Caco-2 (cell line): ENCODE measurements around the gene DNAH1. TPM values are rescaled to one million over a fixed set of nuclear protein-coding genes. Genes with fewer than 3 reads are reported as not detected.

Experiments used
- BruUV-seq: library from RNA; stranded (reverse); fragments of 400-500 nt; replicated peaks from 2 replicates; lab custom pipeline; 2021; lab: Mats Ljungman, UMichigan
- CTCF ChIA-PET: fragments of 300-600 bp; sonication (Branson Sonifier 250); formaldehyde crosslinking; loops from one replicate; lab custom pipeline; 2022; ENCODE audit warnings: antibody characterized with exemption; lab: Charles Lee
- POLR2A ChIA-PET: fragments of 300-600 bp; sonication (Branson Sonifier 250); formaldehyde crosslinking; loops from one replicate; lab custom pipeline; 2022; ENCODE audit warnings: antibody characterized with exemption; lab: Charles Lee
- DNase-seq, 2 experiments: peaks; one replicate each; pipeline versions ENCODE4 v3.0.0 to v3.0.0-alpha.2; 2020 to 2022
- H3K27me3 ChIP-seq: replicated peaks from 2 replicates; pipeline ENCODE4 v1.6.0; 2011; ENCODE audit warnings: low read length; ENCODE audit not compliant: control insufficient read depth, insufficient read depth
- H3K36me3 ChIP-seq: 2 replicates; pipeline ENCODE4 v1.5.1; 2011; ENCODE audit warnings: low read length; ENCODE audit not compliant: control insufficient read depth, insufficient read depth
- H3K4me1 ChIP-seq: fragments of 250-450 bp; sonication (Bioruptor Pico); 2 replicates; pipeline ENCODE4 v1.5.1; 2020; ENCODE audit warnings: mild to moderate bottlenecking
- H3K4me3 ChIP-seq: 2 replicates; pipeline ENCODE4 v1.5.1; 2011; ENCODE audit warnings: low read depth, mild to moderate bottlenecking, control low read depth, low read length
- H3K9me3 ChIP-seq: fragments of 250-450 bp; sonication (Bioruptor Pico); 2 replicates; pipeline ENCODE4 v1.5.1; 2020; ENCODE audit warnings: mild to moderate bottlenecking, moderate library complexity
- H3K27ac Mint-ChIP-seq: one replicate; pipeline ENCODE4 v1.8.0; 2022; ENCODE audit warnings: mixed read lengths; ENCODE audit not compliant: unreplicated experiment
- H3K27me3 Mint-ChIP-seq: one replicate; pipeline ENCODE4 v1.8.0; 2022; ENCODE audit warnings: mixed read lengths; ENCODE audit not compliant: insufficient read depth, unreplicated experiment
- H3K36me3 Mint-ChIP-seq: one replicate; pipeline ENCODE4 v1.8.0; 2022; ENCODE audit warnings: mild to moderate bottlenecking, mixed read lengths; ENCODE audit not compliant: insufficient read depth, unreplicated experiment
- H3K4me1 Mint-ChIP-seq: one replicate; pipeline ENCODE4 v1.8.0; 2022; ENCODE audit warnings: low read depth, mixed read lengths; ENCODE audit not compliant: unreplicated experiment
- H3K4me3 Mint-ChIP-seq: one replicate; pipeline ENCODE4 v1.8.0; 2022; ENCODE audit warnings: mild to moderate bottlenecking, moderate library complexity, mixed read lengths; ENCODE audit not compliant: unreplicated experiment
- H3K9me3 Mint-ChIP-seq: one replicate; pipeline ENCODE4 v1.8.0; 2022; ENCODE audit warnings: mixed read lengths; ENCODE audit not compliant: unreplicated experiment
- intact Hi-C: fragments of 100-400 bp; cut with micrococcal nuclease; formaldehyde crosslinking; loops from one replicate; pipeline ENCODE4 v1.10.0; 2022; ENCODE audit not compliant: unreplicated experiment
- total RNA-seq: library from RNA; stranded (reverse); gene quantifications from 2 replicates; pipeline ENCODE4 v1.2.3, GENCODE V29; 2022
- TF ChIP-seq, protein P1 (sequence below), 2 experiments: fragments of 200-600 bp in 1 of 2; IDR thresholded peaks; 1 replicate in 1 of 2; 2 replicates in 1 of 2; pipeline versions ENCODE4 v1.5.1 to v1.8.0; 2011 to 2022; ENCODE audit warnings: antibody characterized with exemption in 1 of 2, control low read depth in 1 of 2, inconsistent platforms in 1 of 2, low read depth in 1 of 2, low read length in 1 of 2, mild to moderate bottlenecking in 1 of 2, moderate library complexity in 1 of 2; ENCODE audit not compliant: insufficient read depth in 1 of 2, severe bottlenecking in 1 of 2, unreplicated experiment in 1 of 2

Gene DNAH1
- total RNA-seq, 1 experiment from 2014 or later, result 4.1 TPM

DNA sequence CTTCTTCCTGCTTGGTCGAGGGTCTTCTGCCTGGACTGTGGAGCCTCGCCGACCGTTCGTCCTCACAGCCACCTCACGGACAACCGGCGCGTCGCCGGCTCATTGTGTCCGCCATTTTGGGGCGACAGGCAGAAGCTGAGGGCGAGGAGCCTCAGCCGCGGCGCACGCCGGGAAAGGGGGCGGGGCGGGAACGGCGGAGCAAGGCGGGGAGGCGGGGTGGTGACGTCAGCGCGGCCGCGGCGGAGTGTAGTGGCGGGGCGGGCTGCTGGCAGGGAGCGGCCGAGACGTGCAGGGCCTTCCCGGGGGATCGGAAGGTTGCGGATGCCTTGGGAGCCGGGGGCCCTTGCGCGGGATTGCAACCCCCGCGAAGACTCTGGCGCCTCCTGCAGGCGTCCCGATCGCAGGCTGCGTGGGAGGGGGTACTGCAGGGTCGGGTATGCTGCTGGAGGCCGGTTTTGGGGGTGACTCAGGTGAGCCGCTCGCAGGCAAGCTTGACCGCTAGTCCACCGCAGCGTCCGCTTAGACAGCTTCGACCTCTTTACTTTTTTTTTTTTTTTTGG, 37.5 kb upstream of the DNAH1 start, which contains the start of gene WDR82:
TSS of gene WDR82 (minus strand) at position 140 of the 560 bp plus-strand sequence. CDS start 288 bp downstream, outside the sequence.
- Histone ChIP-seq H3K4me1 (peaks cover 45% of the 10 kb centered on the region), H3K9me3 (no peaks in the 10 kb centered on the region), H3K36me3 (peaks cover 3% of the 10 kb centered on the region; the same call in 1 of the 2 replicates), H3K27me3 (no peaks in the 10 kb centered on the region), H3K4me3 (peak within 1 kb of the TSS; percentile 77)
- H3K4me3 Mint-ChIP-seq, result peak within 1 kb of the TSS; percentile 100
- TF ChIP-seq, protein P1, sequence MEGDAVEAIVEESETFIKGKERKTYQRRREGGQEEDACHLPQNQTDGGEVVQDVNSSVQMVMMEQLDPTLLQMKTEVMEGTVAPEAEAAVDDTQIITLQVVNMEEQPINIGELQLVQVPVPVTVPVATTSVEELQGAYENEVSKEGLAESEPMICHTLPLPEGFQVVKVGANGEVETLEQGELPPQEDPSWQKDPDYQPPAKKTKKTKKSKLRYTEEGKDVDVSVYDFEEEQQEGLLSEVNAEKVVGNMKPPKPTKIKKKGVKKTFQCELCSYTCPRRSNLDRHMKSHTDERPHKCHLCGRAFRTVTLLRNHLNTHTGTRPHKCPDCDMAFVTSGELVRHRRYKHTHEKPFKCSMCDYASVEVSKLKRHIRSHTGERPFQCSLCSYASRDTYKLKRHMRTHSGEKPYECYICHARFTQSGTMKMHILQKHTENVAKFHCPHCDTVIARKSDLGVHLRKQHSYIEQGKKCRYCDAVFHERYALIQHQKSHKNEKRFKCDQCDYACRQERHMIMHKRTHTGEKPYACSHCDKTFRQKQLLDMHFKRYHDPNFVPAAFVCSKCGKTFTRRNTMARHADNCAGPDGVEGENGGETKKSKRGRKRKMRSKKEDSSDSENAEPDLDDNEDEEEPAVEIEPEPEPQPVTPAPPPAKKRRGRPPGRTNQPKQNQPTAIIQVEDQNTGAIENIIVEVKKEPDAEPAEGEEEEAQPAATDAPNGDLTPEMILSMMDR (IDR thresholded peaks at IDR 0.05; ENCODE audit: insufficient read depth in 1 of 2, low read depth in 1 of 2, low read length in 1 of 2, severe bottlenecking in 1 of 2, unreplicated experiment in 1 of 2), result peak; percentile 53 to 72
- peaks cover 14% of the 10 kb centered on the region for H3K4me1 Mint-ChIP-seq
- peaks cover 63% of the 10 kb centered on the region for H3K36me3 Mint-ChIP-seq
- CTCF ChIA-PET, result interaction anchor here (0.5 to 2.5 kb wide), 7 partner anchors 11 to 188 kb away, joined by 3 to 16 read pairs (median 4); partner anchors contain the start of genes PPM1M and TWF2
- POLR2A ChIA-PET, result interaction anchor here (0.6 to 1.4 kb wide), 10 partner anchors 9 to 262 kb away, joined by 3 to 18 read pairs (median 4); partner anchors contain the start of genes GLYCTK, POC1A, PPM1M and TWF2
- H3K9me3 Mint-ChIP-seq, result no peaks in the 10 kb centered on the region
- no TSS peak for BruUV-seq
- DNase-seq, result peak; percentile 95 to 98
- no peaks in the 10 kb centered on the region for H3K27me3 Mint-ChIP-seq
- intact Hi-C loops, result loop anchor here (1.0 kb wide), 1 partner anchor 11 kb away; no protein-coding TSS in a partner anchor
- H3K27ac Mint-ChIP-seq, result peak within 1 kb of the TSS; percentile 100

GRCh38 chr3:52279596-52279995, 36.5 kb upstream of the DNAH1 start:
- Histone ChIP-seq H3K36me3 (peaks cover 3% of the 10 kb centered on the region; the same call in 1 of the 2 replicates), H3K9me3 (no peaks in the 10 kb centered on the region), H3K27me3 (no peaks in the 10 kb centered on the region), H3K4me1 (peaks cover 55% of the 10 kb centered on the region), H3K4me3 (no peak overlapping the region)
- H3K36me3 Mint-ChIP-seq, result peaks cover 53% of the 10 kb centered on the region
- H3K4me3 Mint-ChIP-seq, result peak overlapping the region; percentile 100
- no peak for DNase-seq
- TF ChIP-seq, protein P1 (IDR thresholded peaks at IDR 0.05; ENCODE audit: insufficient read depth in 1 of 2, low read depth in 1 of 2, low read length in 1 of 2, severe bottlenecking in 1 of 2, unreplicated experiment in 1 of 2), result no peak
- TSS peak; percentile 70 for BruUV-seq
- ChIA-PET CTCF (interaction anchor here (2.5 kb wide), 1 partner anchor 10 kb away, joined by 16 read pairs; no protein-coding TSS in a partner anchor), POLR2A (interaction anchor here (1.4 kb wide), 1 partner anchor 10 kb away, joined by 18 read pairs; no protein-coding TSS in a partner anchor)
- intact Hi-C loops, result no loop called here
- H3K27me3 Mint-ChIP-seq, result no peaks in the 10 kb centered on the region
- no peaks in the 10 kb centered on the region for H3K9me3 Mint-ChIP-seq
- H3K4me1 Mint-ChIP-seq, result peaks cover 14% of the 10 kb centered on the region
- peak overlapping the region; percentile 100 for H3K27ac Mint-ChIP-seq

- peak overlapping the region; percentile 32 for H3K27ac Mint-ChIP-seq
- ChIA-PET POLR2A (no interaction called here), CTCF (interaction anchor here (2.5 kb wide), 1 partner anchor 10 kb away, joined by 16 read pairs; no protein-coding TSS in a partner anchor)
- H3K4me3 ChIP-seq, result no peak overlapping the region
- H3K9me3 Mint-ChIP-seq, result no peaks in the 10 kb centered on the region
- no peaks in the 10 kb centered on the region for H3K27me3 ChIP-seq
- H3K4me3 Mint-ChIP-seq, result no peak overlapping the region
- peaks cover 3% of the 10 kb centered on the region; the same call in 1 of the 2 replicates for H3K36me3 ChIP-seq
- peaks cover 59% of the 10 kb centered on the region for H3K4me1 ChIP-seq
- TF ChIP-seq, protein P1 (IDR thresholded peaks at IDR 0.05; ENCODE audit: insufficient read depth in 1 of 2, low read depth in 1 of 2, low read length in 1 of 2, severe bottlenecking in 1 of 2, unreplicated experiment in 1 of 2), result no peak
- H3K9me3 ChIP-seq, result no peaks in the 10 kb centered on the region
- H3K4me1 Mint-ChIP-seq, result peaks cover 14% of the 10 kb centered on the region
- BruUV-seq, result no TSS peak
- H3K36me3 Mint-ChIP-seq, result peaks cover 49% of the 10 kb centered on the region
- intact Hi-C loops, result no loop called here
- no peak for DNase-seq
- H3K27me3 Mint-ChIP-seq, result no peaks in the 10 kb centered on the region
These were observed 36.1 kb upstream of the DNAH1 start for GRCh38 chr3:52280050-52280461.
